ENCODE data around the gene ACBD6.

The ACBD6 gene

GRCh38 chr1:180257486-180257885 is 244.9 kb downstream of the ACBD6 start:
- Histone ChIP-seq H3K9me3 (ENCODE audit: low read length) (no peaks in the 10 kb centered on the region), H3K4me1 (ENCODE audit: insufficient read depth, low read length) (peaks cover 7% of the 10 kb centered on the region), H3K36me3 (ENCODE audit: insufficient read depth, low read length) (no peaks in the 10 kb centered on the region), H3K4me3 (ENCODE audit: low read length) (no peak overlapping the region), H2AFZ (ENCODE audit: low read depth, low read length) (no peak overlapping the region), H3K27me3 (ENCODE audit: insufficient read depth, low read length) (peaks cover 17% of the 10 kb centered on the region)

GRCh38 chr1:180257028-180257386 is 245.4 kb downstream of the ACBD6 start:
- Histone ChIP-seq H3K4me1 (ENCODE audit: insufficient read depth, low read length) (peaks cover 7% of the 10 kb centered on the region), H3K27me3 (ENCODE audit: insufficient read depth, low read length) (peaks cover 17% of the 10 kb centered on the region), H3K4me3 (ENCODE audit: low read length) (no peak overlapping the region), H3K36me3 (ENCODE audit: insufficient read depth, low read length) (no peaks in the 10 kb centered on the region), H3K9me3 (ENCODE audit: low read length) (no peaks in the 10 kb centered on the region), H2AFZ (ENCODE audit: low read depth, low read length) (no peak overlapping the region)

- H3K9me3 ChIP-seq (ENCODE audit: low read length), result no peaks in the 10 kb centered on the region
- H3K4me1 ChIP-seq (ENCODE audit: insufficient read depth, low read length), result peaks cover 7% of the 10 kb centered on the region
- H3K27me3 ChIP-seq (ENCODE audit: insufficient read depth, low read length), result peaks cover 13% of the 10 kb centered on the region
These were observed 245.9 kb downstream of the ACBD6 start for GRCh38 chr1:180256341-180257027.

GRCh38 chr1:180255536-180256340 is 246.6 kb downstream of the ACBD6 start:
- peaks cover 7% of the 10 kb centered on the region for H3K4me1 ChIP-seq (ENCODE audit: insufficient read depth, low read length)
- peaks cover 13% of the 10 kb centered on the region for H3K27me3 ChIP-seq (ENCODE audit: insufficient read depth, low read length)
- H3K4me3 ChIP-seq (ENCODE audit: low read length), result no peak overlapping the region
- H2AFZ ChIP-seq (ENCODE audit: low read depth, low read length), result no peak overlapping the region
- no peaks in the 10 kb centered on the region for H3K36me3 ChIP-seq (ENCODE audit: insufficient read depth, low read length)
- H3K9me3 ChIP-seq (ENCODE audit: low read length), result no peaks in the 10 kb centered on the region

More at GRCh38 chr1:180256341-180257027, 245.9 kb downstream of the ACBD6 start:
- no peak overlapping the region for H2AFZ ChIP-seq (ENCODE audit: low read depth, low read length)
- no peak overlapping the region for H3K4me3 ChIP-seq (ENCODE audit: low read length)
- no peaks in the 10 kb centered on the region for H3K36me3 ChIP-seq (ENCODE audit: insufficient read depth, low read length)

- Histone ChIP-seq H3K4me3 (ENCODE audit: low read length) (no peak overlapping the region), H3K27me3 (ENCODE audit: insufficient read depth, low read length) (peaks cover 13% of the 10 kb centered on the region)
These were observed 247.5 kb downstream of the ACBD6 start for GRCh38 chr1:180254854-180255253.

GRCh38 chr1:180254496-180254819 is 247.9 kb downstream of the ACBD6 start:
- no peak overlapping the region for H2AFZ ChIP-seq (ENCODE audit: low read depth, low read length)
- H3K4me3 ChIP-seq (ENCODE audit: low read length), result no peak overlapping the region
- peaks cover 7% of the 10 kb centered on the region for H3K4me1 ChIP-seq (ENCODE audit: insufficient read depth, low read length)
- no peaks in the 10 kb centered on the region for H3K36me3 ChIP-seq (ENCODE audit: insufficient read depth, low read length)
- H3K9me3 ChIP-seq (ENCODE audit: low read length), result no peaks in the 10 kb centered on the region
- peaks cover 13% of the 10 kb centered on the region for H3K27me3 ChIP-seq (ENCODE audit: insufficient read depth, low read length)

More at GRCh38 chr1:180254854-180255253, 247.5 kb downstream of the ACBD6 start:
- no peaks in the 10 kb centered on the region for H3K36me3 ChIP-seq (ENCODE audit: insufficient read depth, low read length)
- no peak overlapping the region for H2AFZ ChIP-seq (ENCODE audit: low read depth, low read length)
- H3K4me1 ChIP-seq (ENCODE audit: insufficient read depth, low read length), result peaks cover 7% of the 10 kb centered on the region
- H3K9me3 ChIP-seq (ENCODE audit: low read length), result no peaks in the 10 kb centered on the region

- Histone ChIP-seq H3K9me3 (ENCODE audit: low read length) (no peaks in the 10 kb centered on the region), H2AFZ (ENCODE audit: low read depth, low read length) (no peak overlapping the region), H3K4me1 (ENCODE audit: insufficient read depth, low read length) (peaks cover 7% of the 10 kb centered on the region), H3K27me3 (ENCODE audit: insufficient read depth, low read length) (peaks cover 14% of the 10 kb centered on the region), H3K36me3 (ENCODE audit: insufficient read depth, low read length) (no peaks in the 10 kb centered on the region), H3K4me3 (ENCODE audit: low read length) (no peak overlapping the region)
These were observed 248.5 kb downstream of the ACBD6 start for GRCh38 chr1:180253585-180254495.

GRCh38 chr1:180252638-180253536 is 249.5 kb downstream of the ACBD6 start:
- H3K36me3 ChIP-seq (ENCODE audit: insufficient read depth, low read length), result no peaks in the 10 kb centered on the region
- H2AFZ ChIP-seq (ENCODE audit: low read depth, low read length), result no peak overlapping the region
- peaks cover 7% of the 10 kb centered on the region for H3K4me1 ChIP-seq (ENCODE audit: insufficient read depth, low read length)
- peaks cover 21% of the 10 kb centered on the region for H3K27me3 ChIP-seq (ENCODE audit: insufficient read depth, low read length)
- no peak overlapping the region for H3K4me3 ChIP-seq (ENCODE audit: low read length)
- no peaks in the 10 kb centered on the region for H3K9me3 ChIP-seq (ENCODE audit: low read length)

GRCh38 chr1:180251526-180252305 is 250.7 kb downstream of the ACBD6 start:
- Histone ChIP-seq H3K4me3 (ENCODE audit: low read length) (no peak overlapping the region), H3K27me3 (ENCODE audit: insufficient read depth, low read length) (peaks cover 23% of the 10 kb centered on the region), H2AFZ (ENCODE audit: low read depth, low read length) (no peak overlapping the region), H3K4me1 (ENCODE audit: insufficient read depth, low read length) (peaks cover 7% of the 10 kb centered on the region), H3K9me3 (ENCODE audit: low read length) (no peaks in the 10 kb centered on the region), H3K36me3 (ENCODE audit: insufficient read depth, low read length) (no peaks in the 10 kb centered on the region)

GRCh38 chr1:180250883-180251509 is 251.4 kb downstream of the ACBD6 start:
- Histone ChIP-seq H3K4me1 (ENCODE audit: insufficient read depth, low read length) (peaks cover 6% of the 10 kb centered on the region), H3K36me3 (ENCODE audit: insufficient read depth, low read length) (no peaks in the 10 kb centered on the region), H2AFZ (ENCODE audit: low read depth, low read length) (no peak overlapping the region), H3K9me3 (ENCODE audit: low read length) (no peaks in the 10 kb centered on the region), H3K27me3 (ENCODE audit: insufficient read depth, low read length) (peaks cover 16% of the 10 kb centered on the region), H3K4me3 (ENCODE audit: low read length) (no peak overlapping the region)

- H3K4me3 ChIP-seq (ENCODE audit: low read length), result no peak overlapping the region
- H2AFZ ChIP-seq (ENCODE audit: low read depth, low read length), result no peak overlapping the region
- peaks cover 13% of the 10 kb centered on the region for H3K27me3 ChIP-seq (ENCODE audit: insufficient read depth, low read length)
- no peaks in the 10 kb centered on the region for H3K9me3 ChIP-seq (ENCODE audit: low read length)
- no peaks in the 10 kb centered on the region for H3K36me3 ChIP-seq (ENCODE audit: insufficient read depth, low read length)
- H3K4me1 ChIP-seq (ENCODE audit: insufficient read depth, low read length), result peaks cover 3% of the 10 kb centered on the region
These were observed 251.9 kb downstream of the ACBD6 start for GRCh38 chr1:180250499-180250770.
